CD1c-positive myeloid dendritic cell (primary cell): ENCODE results near the gene NOL9.
"Not testable (repeated sequence)": the region's sequence is repeated elsewhere in the genome, so short reads cannot be mapped to it uniquely, and the experiment has no call there.

ENCODE experiments used
- DNase-seq: peaks from one replicate; pipeline ENCODE4 v3.0.0-alpha.2; 2016; ENCODE audit errors: extremely low spot score

The NOL9 gene

DNA sequence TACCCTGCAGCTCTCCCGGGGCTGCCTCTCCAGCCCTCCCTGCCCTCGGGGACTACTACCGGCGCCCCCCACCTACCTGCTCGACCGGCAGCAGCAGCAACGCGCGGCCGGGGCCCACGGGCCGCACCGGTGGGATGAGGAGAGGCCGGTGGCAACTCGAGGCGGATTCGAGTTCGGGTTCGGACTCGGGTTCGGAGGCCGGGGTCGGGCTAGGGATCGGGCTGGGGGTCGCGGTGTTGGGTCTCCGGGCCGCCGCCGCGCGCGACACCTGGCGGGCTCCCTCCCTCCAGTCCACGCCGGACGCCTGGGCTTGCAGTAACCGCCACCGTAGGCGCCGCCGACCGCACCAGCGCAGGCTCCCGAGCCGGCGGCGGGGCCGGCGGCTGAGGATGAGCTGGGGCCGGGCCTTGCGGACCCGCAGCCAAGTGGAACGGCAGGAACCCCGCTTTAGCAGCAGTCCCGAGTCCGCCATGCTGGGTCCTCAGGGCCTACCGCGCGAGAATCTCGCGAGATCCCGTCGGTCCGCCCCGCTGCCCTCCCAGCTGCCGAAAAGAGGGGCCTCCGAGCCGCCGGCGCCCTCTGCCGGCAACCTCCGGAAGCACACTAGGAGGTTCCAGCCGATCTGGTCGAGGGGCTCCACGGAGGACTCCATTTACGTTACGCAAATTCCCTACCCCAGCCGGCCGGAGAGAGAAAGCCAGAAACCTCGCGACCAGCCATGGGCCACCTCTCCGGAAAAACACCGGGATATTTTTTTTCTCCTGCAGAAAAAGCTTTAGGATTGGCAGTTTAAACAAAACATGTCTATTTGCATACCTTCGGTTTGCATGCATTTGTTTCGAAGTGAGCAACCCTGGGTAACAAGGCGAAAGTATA, at the start of gene NOL9:
Gene NOL9 (minus strand): TSS at position 483 of the 876 bp plus-strand sequence. CDS start 11 bp downstream, at position 472.
- peak; percentile 97 for DNase-seq

DNA sequence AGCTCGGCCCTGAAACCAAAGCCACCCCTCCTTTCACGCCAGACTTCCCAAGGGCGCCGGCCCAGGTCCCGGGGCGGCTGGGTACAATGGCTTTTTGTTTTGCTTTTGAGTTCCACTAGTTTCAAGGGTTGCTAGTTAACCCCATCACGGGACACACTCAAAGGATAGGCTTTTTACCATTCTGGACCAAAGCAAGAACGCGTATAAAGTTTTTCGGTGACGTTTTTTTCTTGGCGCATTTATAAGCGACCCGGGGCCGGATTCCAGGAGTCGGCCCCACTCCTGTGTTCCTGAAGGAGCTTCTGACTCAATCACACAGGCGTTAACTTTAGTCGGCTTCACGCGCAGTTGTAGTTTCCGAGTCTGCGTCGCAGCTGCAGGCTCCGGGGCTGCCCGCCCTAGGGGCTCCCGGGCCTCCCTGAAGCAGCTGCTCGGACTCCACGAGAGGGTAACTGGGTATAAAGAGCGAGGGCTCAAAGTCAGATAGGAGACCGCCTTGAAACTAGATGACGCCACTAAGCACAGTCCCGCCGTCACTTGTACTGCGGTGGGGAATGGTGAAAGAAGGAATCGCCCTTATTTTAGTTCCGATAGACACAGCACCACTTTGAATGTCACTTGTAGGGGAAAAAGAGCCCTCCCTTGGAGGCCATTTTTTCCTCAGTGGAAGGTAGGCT, 49.1 kb upstream of the NOL9 start:
- DNase-seq, result peak; percentile 71

DNA sequence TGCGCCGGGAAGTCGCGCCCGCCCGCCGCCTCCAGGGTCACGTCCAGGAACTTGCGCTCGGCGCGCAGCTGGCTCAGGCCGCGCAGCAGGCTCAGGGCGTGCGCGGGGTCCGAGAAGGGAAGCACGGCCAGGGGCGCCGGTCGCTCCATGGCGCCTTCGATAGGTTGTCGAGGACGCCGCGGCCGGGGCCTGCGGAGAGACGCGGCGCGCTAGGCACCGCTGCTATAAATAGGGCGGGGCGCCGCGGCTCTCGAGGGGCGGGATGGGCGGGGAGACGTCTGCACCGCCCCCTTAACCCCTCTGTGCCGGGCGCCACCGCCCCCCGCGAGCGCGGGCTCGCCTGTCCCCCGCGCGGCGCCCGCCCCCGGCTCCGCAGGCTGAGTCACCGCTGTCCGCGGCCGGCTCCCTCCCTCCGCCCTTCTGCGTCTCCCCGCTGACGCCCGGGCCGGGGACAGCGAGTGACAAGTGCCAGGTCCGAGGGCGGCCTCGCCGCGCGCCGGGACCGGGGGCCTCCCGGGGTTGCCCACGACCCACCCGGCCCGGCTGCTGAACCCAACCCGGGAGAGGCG, 48.4 kb upstream of the NOL9 start, which contains the start of gene KLHL21:
Gene KLHL21 (minus strand): TSS at position 201 of the 569 bp plus-strand sequence. CDS start 52 bp downstream, at position 149.
- DNase-seq, result peak; percentile 95

DNA sequence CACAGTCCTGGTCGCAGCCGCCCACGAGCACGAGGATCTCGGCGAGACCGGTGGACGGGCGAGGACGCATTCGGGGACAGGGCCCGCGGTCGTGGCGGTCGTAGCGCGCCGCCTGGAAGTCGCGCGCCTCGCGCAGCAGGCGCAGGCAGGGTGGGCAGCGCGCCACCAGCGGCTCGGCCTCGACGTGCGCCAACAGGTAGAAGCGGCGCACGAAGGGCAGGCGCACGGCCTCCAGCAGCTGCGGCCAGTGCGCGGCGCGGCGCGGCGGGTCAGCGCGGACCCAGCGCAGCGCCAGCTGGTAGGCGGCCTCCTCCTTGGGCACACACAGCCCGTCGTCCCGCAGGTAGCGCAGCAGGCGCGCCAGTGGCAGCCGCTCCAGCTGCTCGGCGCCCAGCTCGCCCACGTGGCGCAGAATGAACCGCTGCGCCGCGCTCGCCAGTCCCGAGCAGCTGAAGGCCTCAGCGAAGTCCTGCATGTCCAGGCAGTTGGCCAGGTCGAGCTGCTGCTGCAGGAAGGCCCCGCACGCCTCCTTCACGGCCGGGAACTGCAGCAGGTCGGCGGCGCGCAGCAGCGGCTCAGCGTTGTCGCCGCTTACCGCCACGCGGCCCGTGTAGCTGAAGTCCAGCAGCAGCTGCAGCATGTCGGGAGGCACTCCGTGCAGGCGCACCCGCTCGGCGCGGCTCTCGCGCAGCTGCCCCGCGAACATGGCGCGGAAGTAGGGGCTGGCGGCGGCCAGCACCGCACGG, 47.8 kb upstream of the NOL9 start:
- peak; percentile 15 for DNase-seq

DNA sequence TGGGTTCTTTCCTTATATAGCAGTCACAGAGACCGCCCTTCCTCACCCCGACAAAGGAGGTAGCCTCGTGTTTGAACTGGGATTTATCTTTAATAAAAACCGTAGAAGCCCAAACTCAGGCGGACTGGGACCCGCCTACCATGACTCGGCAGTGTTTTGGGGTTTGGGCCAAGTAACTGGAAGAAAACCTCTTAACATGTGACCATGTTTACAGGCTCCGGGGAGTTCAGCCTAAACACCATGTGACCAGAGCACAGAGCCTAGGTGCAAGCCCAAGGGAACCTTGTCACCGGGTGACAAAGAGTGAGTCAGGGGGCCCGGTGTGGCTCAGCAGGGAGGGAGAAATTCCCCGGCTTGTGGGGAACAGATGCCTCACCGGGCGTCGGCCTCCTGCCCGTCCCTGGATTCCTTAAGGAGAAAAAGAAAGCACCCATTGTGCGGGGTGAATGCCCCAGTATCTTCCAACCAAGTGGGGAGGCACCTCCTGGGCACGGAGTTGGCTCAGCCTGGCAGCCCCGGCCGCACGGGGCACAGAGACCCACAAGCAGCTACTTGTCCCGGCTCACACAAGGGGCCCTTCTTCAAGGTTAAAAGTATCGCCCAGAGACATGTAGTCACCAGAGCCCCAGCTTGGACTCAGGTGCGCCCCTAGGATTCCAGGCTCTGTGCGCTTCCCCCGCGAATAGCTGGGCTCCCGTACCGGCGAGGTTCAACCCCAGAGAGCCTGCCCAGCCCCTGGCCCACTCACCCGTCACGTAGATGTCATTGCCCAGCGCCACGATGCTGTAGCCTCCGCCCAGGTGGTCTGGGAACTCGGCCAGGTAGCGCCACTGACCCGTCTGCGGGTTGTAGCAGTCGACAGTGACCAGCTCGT, 47.0 kb upstream of the NOL9 start:
- peak; percentile 89 for DNase-seq

DNA sequence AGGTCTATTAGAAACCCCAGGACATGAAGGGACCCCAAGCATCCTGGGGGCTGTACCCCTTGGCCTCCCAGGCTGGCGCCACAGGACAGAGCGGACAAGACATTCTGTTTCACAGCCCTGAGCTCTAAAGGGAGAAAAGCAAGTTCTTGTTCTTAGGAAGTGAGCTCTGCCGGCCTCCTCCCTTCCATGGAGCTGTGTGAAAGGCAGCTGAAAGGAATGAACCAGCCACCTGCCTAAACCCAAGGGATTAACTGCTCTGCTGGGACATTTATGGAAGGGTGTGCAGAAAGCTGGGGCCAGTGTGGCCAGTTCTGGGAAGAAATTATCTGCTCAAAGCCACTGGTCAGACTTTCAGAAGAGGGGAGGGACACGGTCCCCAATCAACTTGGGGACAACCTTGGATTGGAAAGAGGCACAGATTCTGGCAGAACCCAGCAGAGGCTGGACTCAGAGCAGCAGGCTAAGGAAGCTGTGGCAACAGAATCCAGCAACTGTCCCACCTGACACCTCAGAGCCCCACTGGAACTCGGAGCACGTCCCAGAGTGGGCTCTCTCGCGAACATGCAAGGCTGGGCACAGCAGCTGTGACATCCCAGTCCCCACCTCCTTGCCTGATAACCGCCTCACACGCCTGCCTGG, 46.2 kb upstream of the NOL9 start:
- peak; percentile 24 for DNase-seq

DNA sequence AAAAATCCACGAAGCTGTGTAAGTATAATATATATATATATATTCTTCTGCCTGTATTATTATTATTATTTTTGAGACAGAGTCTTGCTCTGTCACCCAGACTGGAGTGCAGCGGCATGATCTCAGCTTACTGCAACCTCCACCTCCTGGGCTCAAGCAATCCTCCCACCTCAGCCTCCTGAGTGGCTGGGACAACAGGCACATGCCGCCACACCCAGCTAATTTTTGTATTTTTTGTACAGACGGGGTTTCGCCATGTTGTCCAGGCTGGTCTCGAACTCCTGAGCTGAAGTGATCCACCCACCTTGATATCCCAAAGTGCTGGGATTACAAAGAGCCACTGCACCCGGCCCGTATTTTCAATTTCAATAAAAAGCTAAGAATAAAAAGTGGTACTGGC, 45.7 kb upstream of the NOL9 start:
- DNase-seq, result not testable (repeated sequence)

DNA sequence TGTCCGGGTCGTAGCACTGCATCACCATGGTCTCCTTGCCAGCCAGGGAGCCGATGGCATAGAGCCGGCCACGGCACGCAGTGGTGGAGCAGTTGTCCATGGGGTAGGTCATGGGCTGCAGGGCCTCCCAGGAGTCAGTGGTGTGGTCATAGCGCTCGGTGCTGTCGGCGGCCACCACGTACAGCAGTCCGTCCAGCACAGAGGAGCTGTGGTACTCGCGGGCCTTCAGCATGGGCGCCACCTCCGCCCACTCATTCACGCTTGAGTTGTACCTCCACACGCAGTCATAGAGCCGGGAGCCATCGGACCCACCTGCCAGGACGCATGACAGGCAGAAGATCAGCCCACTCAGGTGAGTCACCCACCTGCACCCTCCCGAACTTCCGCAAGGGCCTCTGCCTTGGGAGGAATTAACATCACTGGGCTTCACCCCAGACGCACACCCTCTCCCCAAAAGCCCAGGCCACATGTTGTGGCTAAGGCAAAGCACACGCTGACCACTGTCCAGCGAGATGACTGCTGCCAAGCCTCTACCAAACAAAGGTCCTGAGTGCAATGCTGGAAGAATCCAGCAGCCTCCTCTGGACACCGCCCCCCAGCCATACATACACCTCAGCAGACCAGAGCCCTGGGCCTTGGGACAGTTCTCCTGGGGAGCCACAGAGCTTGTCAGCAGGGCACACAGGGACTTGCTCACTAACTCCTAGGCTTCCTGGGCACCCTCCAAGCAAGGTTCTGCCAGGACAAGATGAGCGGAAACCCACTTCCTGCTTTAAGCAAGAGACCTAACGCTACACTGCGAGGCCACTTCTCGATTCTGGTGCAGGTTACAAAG, 45.0 kb upstream of the NOL9 start:
- DNase-seq, result peak; percentile 67

DNA sequence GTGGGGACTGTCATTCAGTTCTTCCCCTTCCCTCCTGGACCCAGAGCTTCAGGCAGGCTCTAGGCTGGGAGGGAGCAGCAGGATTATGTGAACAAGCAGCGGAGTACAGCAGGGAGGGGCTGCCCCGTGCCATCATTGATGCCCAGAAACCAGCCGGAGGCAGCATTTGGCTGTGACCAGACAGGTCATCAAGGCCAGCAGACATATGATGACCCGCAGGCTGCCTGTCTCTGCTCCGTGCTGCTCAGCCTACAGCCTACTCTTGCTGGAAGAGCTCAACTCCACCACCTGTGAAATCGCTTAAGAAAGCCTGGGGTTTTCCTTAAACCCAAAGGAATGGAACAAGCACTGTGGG, 43.4 kb upstream of the NOL9 start:
- no peak for DNase-seq

DNA sequence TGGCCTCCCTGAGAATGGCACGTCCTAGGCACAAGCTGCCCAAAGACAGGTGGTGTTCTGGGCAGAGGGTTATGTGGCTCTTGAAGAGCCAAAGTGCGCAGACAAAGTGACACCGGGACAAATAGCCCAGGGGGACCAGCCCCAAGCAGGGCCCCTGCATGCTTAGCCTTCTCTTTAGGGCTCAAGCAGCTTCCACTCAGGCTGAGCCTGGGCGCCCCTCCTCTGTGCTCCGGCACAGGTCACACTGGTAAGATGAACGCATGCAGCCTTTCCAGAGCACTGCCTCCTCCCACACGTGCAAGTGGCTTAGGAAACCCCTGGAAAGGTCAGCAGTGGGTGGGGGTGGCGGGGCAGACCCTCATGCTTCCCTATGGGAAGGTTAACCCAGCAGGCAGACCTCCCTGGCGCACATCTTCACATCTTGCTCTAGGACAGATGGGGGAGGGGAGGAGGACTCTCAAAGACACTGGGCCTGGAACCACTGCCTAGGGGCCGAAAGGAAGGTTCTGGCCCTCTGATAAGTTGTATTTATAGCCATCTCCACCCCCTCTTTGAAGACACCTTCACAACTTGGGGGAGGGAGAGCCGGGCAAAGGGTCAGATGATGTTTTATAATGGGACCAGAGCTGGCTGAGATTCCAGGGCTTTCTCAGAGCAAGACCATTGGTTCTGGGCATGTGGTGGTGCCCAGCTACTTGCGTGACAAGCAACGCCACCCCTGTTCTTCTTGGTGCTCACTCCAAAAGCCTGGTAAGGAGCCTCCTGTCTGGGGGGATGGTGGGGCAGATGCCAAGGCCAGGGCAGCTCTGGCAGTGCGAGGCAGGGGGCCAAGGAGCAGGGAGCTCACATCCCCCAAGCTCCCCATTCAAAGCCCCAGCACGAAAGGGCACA, 42.8 kb upstream of the NOL9 start:
- DNase-seq, result no peak

DNA sequence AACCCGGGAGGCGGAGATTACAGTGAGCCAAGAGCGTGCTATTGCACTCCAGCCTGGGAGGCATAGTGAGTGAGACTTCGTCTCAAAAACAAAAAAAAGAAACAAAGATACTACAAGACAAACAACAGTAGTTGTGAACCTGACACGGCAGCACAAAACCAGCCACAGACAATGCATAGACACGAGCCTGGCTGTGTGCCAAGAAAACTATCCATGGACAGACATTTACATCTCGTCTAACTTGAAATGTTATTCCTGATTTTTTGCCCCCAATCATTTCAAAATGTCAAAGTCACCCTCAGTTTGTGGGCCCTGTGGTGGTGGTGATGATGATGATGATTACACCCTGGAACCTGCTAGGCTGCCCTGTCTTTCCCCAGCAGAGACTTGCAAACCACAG, 42.0 kb upstream of the NOL9 start:
- DNase-seq, result no peak

DNA sequence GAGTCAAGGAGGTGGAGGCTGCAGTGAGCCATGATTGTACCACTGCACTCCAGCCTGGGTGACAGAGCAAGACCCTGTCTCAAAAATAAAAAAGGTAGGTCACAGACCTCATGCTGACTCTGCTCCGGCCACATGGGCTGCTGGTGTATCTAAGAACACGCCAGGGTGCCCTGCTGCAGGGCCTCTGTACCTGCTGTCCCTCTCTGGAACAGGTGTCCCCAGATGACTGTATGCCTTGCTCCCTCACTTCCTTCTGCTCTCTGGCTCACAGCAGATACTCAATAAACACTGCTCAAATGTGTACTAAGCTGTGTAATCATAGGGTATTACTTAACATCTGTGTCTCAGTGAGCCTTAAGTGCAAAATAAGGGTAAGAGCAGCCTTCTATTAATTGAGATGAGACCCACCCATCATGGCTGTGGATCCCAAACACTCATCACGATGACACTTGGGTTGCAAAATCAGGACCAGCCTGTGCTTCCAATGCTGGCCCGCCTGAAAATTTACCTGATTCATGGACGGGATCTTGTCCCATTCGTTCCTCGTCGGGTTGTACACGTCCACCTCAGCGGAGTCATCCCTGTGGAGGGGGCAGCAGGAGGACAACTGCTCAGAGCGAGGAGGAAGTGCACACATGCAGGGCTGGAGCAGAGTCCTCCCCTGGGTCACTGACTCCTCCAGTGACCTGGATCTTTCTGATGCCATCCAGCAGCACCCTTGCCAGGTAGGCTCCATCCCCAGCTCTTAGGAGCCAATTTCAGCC, 40.8 kb upstream of the NOL9 start:
- DNase-seq, result no peak

DNA sequence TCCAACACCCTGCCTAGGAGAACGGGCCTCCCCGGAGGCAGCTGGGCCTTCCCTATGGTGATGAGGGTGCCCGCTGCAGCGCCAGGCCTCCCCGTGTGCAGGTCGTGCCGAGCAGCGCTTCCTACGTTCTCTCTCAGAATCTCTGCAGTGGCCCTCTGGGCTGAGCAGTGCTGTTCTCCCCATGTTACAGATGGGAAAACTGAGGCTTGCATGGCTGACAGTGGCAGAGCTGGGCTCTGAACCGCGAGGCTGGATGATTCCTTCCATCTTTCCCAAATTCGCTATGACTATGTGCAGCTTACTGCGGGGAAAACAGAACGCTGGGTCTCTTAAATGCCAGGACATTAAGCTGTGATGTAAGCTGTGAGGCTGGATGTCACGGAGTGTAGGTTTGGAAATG, 39.5 kb upstream of the NOL9 start:
- DNase-seq, result no peak

DNA sequence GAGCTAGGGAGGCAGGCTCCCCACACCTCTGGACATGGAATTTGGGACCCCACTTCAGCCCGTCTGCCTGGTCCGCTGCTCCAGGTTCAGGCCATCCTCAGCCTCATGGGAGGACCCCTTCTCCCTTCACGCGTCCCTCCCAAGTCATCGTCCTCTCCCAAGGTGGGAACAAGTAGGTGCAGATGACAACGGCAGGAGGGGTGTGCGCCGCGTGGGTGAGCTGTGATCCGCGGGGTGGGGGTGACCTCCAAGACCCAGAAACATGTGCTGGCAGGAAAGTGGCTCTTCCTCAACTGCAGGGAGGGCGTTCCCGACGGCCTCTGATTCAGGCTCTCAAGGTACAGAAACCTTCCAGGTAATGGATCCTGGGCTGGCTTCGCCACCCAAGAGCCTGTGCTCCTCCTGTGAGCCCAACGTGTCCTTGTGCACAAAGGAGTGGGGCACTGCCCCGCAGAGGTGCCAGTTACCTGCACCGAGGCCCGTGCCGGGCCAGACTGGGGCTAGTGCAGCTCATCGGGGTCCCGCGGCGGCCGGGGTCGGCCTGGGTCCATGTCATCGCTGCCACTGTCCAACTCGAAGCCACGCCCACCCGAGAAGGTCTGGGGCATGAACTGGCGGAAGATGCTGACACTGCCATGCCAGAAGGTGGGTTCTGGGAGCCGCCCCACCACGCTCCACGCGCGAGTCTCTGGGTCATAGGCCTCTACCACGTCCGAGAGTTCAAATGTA, 38.7 kb upstream of the NOL9 start:
- DNase-seq, result no peak

DNA sequence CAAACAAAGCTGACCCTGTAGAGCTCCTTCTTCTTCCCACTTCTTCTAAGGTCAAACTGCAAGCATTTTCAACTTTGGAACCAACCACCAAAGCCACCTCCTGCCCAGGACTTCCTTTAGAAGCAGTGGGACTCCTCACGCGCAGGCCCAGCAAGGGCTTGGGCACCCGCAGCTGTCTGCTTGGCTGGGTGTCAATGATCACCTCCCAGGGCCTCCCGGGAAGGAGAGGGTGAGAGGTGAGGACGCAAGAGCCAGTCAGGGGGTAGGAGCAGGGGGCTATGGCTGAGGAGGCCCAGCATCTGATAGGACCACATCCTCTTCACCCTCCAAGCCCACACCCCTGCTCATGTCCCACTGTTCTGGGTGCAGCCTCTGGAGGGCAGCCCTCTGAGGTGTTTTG, 38.1 kb upstream of the NOL9 start:
- DNase-seq, result no peak

DNA sequence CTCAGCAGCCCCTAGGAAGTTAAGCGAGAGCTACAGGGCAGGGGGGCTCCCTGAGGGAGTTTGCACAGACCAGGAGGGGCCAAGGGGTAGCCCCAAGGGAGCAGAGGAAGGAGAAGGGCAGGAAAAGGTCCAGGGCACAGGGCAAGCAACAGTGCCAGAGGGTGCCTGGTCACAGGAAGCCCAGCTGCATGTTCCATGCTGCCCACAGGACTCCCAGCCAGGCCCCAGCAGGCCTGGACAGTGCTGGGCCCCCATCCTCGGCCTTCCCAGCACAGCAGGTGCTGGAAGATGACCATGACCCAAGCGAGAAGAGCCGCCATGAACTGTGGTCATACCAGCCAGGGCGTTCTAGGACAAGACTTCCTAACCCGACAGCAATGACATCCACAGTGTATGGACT, 37.3 kb upstream of the NOL9 start:
- DNase-seq, result no peak

DNA sequence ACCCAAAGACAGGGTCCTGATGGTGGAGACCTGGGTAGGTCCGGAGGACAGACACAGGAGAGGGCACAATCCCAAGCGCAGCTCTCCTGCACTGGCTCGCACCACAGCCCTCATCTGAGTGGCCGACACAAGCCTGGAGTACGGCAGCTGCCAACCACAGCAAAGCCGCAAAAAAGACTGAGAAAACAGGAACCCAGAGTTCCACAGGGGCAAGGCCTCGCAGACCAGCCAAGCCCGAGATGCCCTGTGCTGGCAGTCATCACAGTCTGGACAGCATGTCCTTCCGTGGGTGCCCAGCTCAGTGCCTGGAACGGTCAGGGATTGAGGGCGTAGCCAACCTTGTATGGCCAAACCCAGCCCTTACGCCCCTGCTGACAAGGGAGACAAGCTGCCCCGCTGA, 36.9 kb upstream of the NOL9 start:
- DNase-seq, result peak; percentile 61
